ENCODE data around the gene ATP11C.

DNA sequence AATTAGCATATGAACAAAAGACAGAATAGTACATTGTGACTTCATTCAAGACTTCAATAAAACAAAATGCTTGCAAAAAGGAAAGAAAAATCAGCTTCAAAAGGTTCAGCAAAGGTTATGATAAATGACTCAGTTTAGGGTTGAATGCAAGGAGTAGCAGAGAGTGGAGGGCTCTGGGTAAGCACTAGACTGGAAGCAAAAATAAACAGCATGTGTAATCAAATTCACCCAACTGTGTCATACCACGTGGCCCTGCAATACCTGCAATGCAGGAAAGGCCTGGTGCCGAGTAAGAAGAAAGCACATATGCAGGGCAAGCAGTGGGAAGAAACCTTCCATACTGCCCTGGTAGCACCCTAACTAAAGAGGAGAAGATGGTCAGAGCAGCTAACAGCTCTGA is 88.7 kb downstream of the ATP11C start:
- TF ChIP-seq, protein P1, sequence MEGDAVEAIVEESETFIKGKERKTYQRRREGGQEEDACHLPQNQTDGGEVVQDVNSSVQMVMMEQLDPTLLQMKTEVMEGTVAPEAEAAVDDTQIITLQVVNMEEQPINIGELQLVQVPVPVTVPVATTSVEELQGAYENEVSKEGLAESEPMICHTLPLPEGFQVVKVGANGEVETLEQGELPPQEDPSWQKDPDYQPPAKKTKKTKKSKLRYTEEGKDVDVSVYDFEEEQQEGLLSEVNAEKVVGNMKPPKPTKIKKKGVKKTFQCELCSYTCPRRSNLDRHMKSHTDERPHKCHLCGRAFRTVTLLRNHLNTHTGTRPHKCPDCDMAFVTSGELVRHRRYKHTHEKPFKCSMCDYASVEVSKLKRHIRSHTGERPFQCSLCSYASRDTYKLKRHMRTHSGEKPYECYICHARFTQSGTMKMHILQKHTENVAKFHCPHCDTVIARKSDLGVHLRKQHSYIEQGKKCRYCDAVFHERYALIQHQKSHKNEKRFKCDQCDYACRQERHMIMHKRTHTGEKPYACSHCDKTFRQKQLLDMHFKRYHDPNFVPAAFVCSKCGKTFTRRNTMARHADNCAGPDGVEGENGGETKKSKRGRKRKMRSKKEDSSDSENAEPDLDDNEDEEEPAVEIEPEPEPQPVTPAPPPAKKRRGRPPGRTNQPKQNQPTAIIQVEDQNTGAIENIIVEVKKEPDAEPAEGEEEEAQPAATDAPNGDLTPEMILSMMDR (IDR thresholded peaks at IDR 0.05) = no peak
- no peak for TF ChIP-seq POLR2A (IDR thresholded peaks at IDR 0.05)

All from adrenal gland (tissue), 5 donors.